GM12874 (cell line): Measurements from ENCODE around the gene CLTCL1.

ENCODE experiments used
- CTCF ChIP-seq: IDR thresholded peaks from 2 replicates; pipeline ENCODE4 v1.5.1; 2011; ENCODE audit warnings: low read depth, mild to moderate bottlenecking, control low read depth, low read length, moderate library complexity; ENCODE audit not compliant: insufficient read depth

CLTCL1 gene

GRCh38 chr22:19270873-19271272 lies 20.6 kb downstream of the CLTCL1 start:
- TF ChIP-seq CTCF = no peak

- no peak for TF ChIP-seq CTCF
Observed at GRCh38 chr22:19266547-19267086, 24.9 kb downstream of the CLTCL1 start.

GRCh38 chr22:19265779-19266178 lies 25.7 kb downstream of the CLTCL1 start:
- no peak for TF ChIP-seq CTCF

GRCh38 chr22:19260804-19261203 lies 30.7 kb downstream of the CLTCL1 start:
- TF ChIP-seq CTCF = no peak

- TF ChIP-seq CTCF = no peak
Observed at GRCh38 chr22:19260194-19260593, 31.3 kb downstream of the CLTCL1 start.

GRCh38 chr22:19258371-19258770 lies 33.1 kb downstream of the CLTCL1 start:
- no peak for TF ChIP-seq CTCF

- no peak for TF ChIP-seq CTCF
Observed at GRCh38 chr22:19253143-19253542, 38.4 kb downstream of the CLTCL1 start.
